B cell (primary cell): ENCODE measurements around the gene GHR. TPM values are rescaled to one million over a fixed set of nuclear protein-coding genes. Genes with fewer than 3 reads are reported as not detected.
A peak's percentile ranks its signal among the peaks of the same experiment; 100 is the strongest.

Experiments
- ATAC-seq: fragments of 200-7000 bp; cut with Tn5 transposase; one replicate; pipeline ENCODE4 v1.10.0; 2021; ENCODE audit warnings: low read depth, mild to moderate bottlenecking, moderate number of reproducible peaks, moderate library complexity
- CTCF ChIA-PET: fragments of 350-600 bp; sonication (Branson Sonifier 250); formaldehyde crosslinking; loops from one replicate; lab custom pipeline; 2021; ENCODE audit warnings: antibody characterized with exemption, inconsistent platforms; lab: Charles Lee
- POLR2A ChIA-PET: fragments of 350-600 bp; sonication (Branson Sonifier 250); formaldehyde crosslinking; loops from one replicate; lab custom pipeline; 2021; ENCODE audit warnings: antibody characterized with exemption; lab: Charles Lee
- DNase-seq: peaks from one replicate; pipeline ENCODE4 v3.0.0; 2013
- H2AFZ ChIP-seq: 2 replicates; pipeline ENCODE4 v1.6.1; 2012; ENCODE audit warnings: mild to moderate bottlenecking, low read depth, low read length; ENCODE audit not compliant: insufficient read depth, poor library complexity, severe bottlenecking
- H3K27ac ChIP-seq, 2 donors: 1 replicate in 1 of 2; 2 replicates in 1 of 2; pipeline ENCODE4 v1.5.1; 2012 to 2013; ENCODE audit warnings: low read length in 2 of 2, mild to moderate bottlenecking in 2 of 2, moderate library complexity in 1 of 2
- H3K27me3 ChIP-seq, 4 experiments: fragments of 200-600 bp in 1 of 4; sonication (generic) in 1 of 4; replicated peaks in 1 of 4; 1 replicate in 2 of 4; 2 replicates in 2 of 4; pipeline versions ENCODE4 v1.6.1 to v1.7.0; 2013 to 2016; ENCODE audit warnings: low read length in 3 of 4, mild to moderate bottlenecking in 2 of 4, mixed read lengths in 1 of 4, moderate library complexity in 1 of 4; ENCODE audit not compliant: insufficient read depth in 4 of 4, control insufficient read depth in 3 of 4; ENCODE audit errors: control extremely low read depth in 1 of 4
- H3K36me3 ChIP-seq, 2 experiments: replicated peaks in 1 of 2; 1 replicate in 1 of 2; 2 replicates in 1 of 2; pipeline versions ENCODE4 v1.6.1 to v1.7.1; 2013; ENCODE audit warnings: low read length in 1 of 2; ENCODE audit not compliant: insufficient read depth in 2 of 2, control insufficient read depth in 1 of 2; ENCODE audit errors: control extremely low read depth in 1 of 2, extremely low read depth in 1 of 2
- H3K4me1 ChIP-seq, 2 donors: fragments of 200-600 bp in 1 of 2; sonication (generic) in 1 of 2; 1 replicate in 1 of 2; 2 replicates in 1 of 2; pipeline versions ENCODE4 v1.5.1 to v1.6.1; 2013 to 2017; ENCODE audit warnings: low read length in 2 of 2; ENCODE audit not compliant: control insufficient read depth in 2 of 2, insufficient read depth in 2 of 2
- H3K4me2 ChIP-seq: replicated peaks from 2 replicates; pipeline ENCODE3; 2012; ENCODE audit warnings: mild to moderate bottlenecking, low read depth, low read length; ENCODE audit not compliant: poor library complexity, severe bottlenecking
- H3K4me3 ChIP-seq, 5 experiments: fragments of 200-600 bp in 1 of 5; sonication (generic) in 1 of 5; 1 replicate in 3 of 5; 2 replicates in 2 of 5; pipeline versions ENCODE4 v1.5.1 to v1.7.0; 2011 to 2016; ENCODE audit warnings: low read length in 4 of 5, mild to moderate bottlenecking in 4 of 5, low read depth in 2 of 5, control low read depth in 1 of 5, moderate library complexity in 1 of 5; ENCODE audit not compliant: insufficient read depth in 1 of 5; ENCODE audit errors: control extremely low read depth in 1 of 5, extremely low read depth in 1 of 5
- H3K79me2 ChIP-seq: fragments of 200-600 bp; sonication (generic); one replicate; pipeline ENCODE4 v1.6.0; 2016; ENCODE audit warnings: low read length; ENCODE audit not compliant: control insufficient read depth, insufficient read depth
- H3K9ac ChIP-seq: fragments of 200-600 bp; sonication (generic); 2 replicates; pipeline ENCODE4 v1.6.1; 2017; ENCODE audit warnings: mild to moderate bottlenecking, low read length, moderate library complexity
- H3K9me3 ChIP-seq, 3 donors: one replicate each; pipeline versions ENCODE4 v1.6.1 to v1.7.1; 2013; ENCODE audit warnings: low read length in 2 of 3; ENCODE audit not compliant: control insufficient read depth in 2 of 3, insufficient read depth in 1 of 3; ENCODE audit errors: control extremely low read depth in 1 of 3
- H4K20me1 ChIP-seq: 2 replicates; pipeline ENCODE4 v1.6.0; 2012; ENCODE audit warnings: mild to moderate bottlenecking, low read length; ENCODE audit not compliant: insufficient read depth, control insufficient read depth, poor library complexity, severe bottlenecking
- H3K27ac Mint-ChIP-seq: one replicate; pipeline ENCODE4 v1.8.0; 2021; ENCODE audit warnings: mixed read lengths
- H3K27me3 Mint-ChIP-seq: one replicate; pipeline ENCODE4 v1.8.0; 2021; ENCODE audit warnings: mixed read lengths
- H3K4me1 Mint-ChIP-seq: one replicate; pipeline ENCODE4 v1.8.0; 2021; ENCODE audit warnings: mixed read lengths
- H3K4me3 Mint-ChIP-seq: one replicate; pipeline ENCODE4 v1.8.0; 2021; ENCODE audit warnings: mixed read lengths
- H3K9me3 Mint-ChIP-seq: one replicate; pipeline ENCODE4 v1.8.0; 2022; ENCODE audit warnings: mixed read lengths; ENCODE audit not compliant: insufficient read depth
- EZH2 ChIP-seq: IDR thresholded peaks from 2 replicates; pipeline ENCODE4 v1.6.1; 2012; ENCODE audit warnings: borderline replicate concordance, low read depth, mild to moderate bottlenecking, moderate library complexity, low read length; ENCODE audit not compliant: insufficient read depth, poor library complexity, severe bottlenecking
- WGBS: methylation state at CpG from one replicate; pipeline ENCODE4 v1.1.5; 2013; ENCODE audit warnings: missing lambda C conversion rate; ENCODE audit not compliant: insufficient coverage; 5-methylcytosine and 5-hydroxymethylcytosine counted together
- intact Hi-C: fragments of 100-400 bp; cut with micrococcal nuclease; formaldehyde crosslinking; loops from one replicate; pipeline ENCODE4 v1.10.0; 2022
- polyA plus RNA-seq: library from polyadenylated mRNA; depleted of rRNA; stranded (reverse); fragments of >200 nt; gene quantifications from 2 replicates; pipeline ENCODE4 v1.2.3, GENCODE V29; 2012
- total RNA-seq, 2 donors: library from RNA; stranded (reverse); fragments of 120-200 nt in 1 of 2; gene quantifications; 1 replicate in 1 of 2; 2 replicates in 1 of 2; pipeline versions ENCODE4 v1.2.3 to v1.2.4, GENCODE V29; 2013 to 2022
- TF ChIP-seq, protein P1 (sequence below): fragments of 200-600 bp; IDR thresholded peaks from one replicate; pipeline ENCODE4 v1.8.0; 2022; ENCODE audit warnings: antibody characterized with exemption, mild to moderate bottlenecking

The GHR gene
- total and polyA plus RNA-seq, 2 donors (not counting 1 experiment from before 2014, with no cell fraction given) = not detected

- H3K36me3 ChIP-seq = no peaks in the 10 kb centered on the region
- peak; percentile 19 for DNase-seq
- H3K27ac ChIP-seq = no peak overlapping the region
- no peak overlapping the region for H3K9ac ChIP-seq
- no peak overlapping the region for H2AFZ ChIP-seq
- no peaks in the 10 kb centered on the region for H3K9me3 Mint-ChIP-seq
- H3K27me3 ChIP-seq = no peaks in the 10 kb centered on the region
- no peaks in the 10 kb centered on the region for H3K4me1 ChIP-seq
- no peak overlapping the region for H3K4me3 ChIP-seq
- H3K27me3 Mint-ChIP-seq = peaks cover 11% of the 10 kb centered on the region
- H3K27ac Mint-ChIP-seq = no peak overlapping the region
- ChIA-PET POLR2A (no interaction called here), CTCF (interaction anchor here (0.6 to 2.1 kb wide), 13 partner anchors 10 to 165 kb away, joined by 3 to 15 read pairs (median 3); no protein-coding TSS in a partner anchor)
- WGBS = no CpG with 5 or more reads among the region's 2 CpGs
- H3K4me1 Mint-ChIP-seq = peaks cover 2% of the 10 kb centered on the region
- H3K4me3 Mint-ChIP-seq = no peak overlapping the region
- H4K20me1 ChIP-seq = no peaks in the 10 kb centered on the region
- no peak for ATAC-seq
- intact Hi-C loops = loop anchor here (1.0 kb wide), 1 partner anchor 121 kb away; no protein-coding TSS in a partner anchor
- TF ChIP-seq, protein P1, sequence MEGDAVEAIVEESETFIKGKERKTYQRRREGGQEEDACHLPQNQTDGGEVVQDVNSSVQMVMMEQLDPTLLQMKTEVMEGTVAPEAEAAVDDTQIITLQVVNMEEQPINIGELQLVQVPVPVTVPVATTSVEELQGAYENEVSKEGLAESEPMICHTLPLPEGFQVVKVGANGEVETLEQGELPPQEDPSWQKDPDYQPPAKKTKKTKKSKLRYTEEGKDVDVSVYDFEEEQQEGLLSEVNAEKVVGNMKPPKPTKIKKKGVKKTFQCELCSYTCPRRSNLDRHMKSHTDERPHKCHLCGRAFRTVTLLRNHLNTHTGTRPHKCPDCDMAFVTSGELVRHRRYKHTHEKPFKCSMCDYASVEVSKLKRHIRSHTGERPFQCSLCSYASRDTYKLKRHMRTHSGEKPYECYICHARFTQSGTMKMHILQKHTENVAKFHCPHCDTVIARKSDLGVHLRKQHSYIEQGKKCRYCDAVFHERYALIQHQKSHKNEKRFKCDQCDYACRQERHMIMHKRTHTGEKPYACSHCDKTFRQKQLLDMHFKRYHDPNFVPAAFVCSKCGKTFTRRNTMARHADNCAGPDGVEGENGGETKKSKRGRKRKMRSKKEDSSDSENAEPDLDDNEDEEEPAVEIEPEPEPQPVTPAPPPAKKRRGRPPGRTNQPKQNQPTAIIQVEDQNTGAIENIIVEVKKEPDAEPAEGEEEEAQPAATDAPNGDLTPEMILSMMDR = peak; percentile 27
- no peak for TF ChIP-seq EZH2
- no peaks in the 10 kb centered on the region for H3K79me2 ChIP-seq
- no peak overlapping the region for H3K4me2 ChIP-seq
- H3K9me3 ChIP-seq = no peaks in the 10 kb centered on the region
Measured at GRCh38 chr5:42636425-42636824, 213.2 kb downstream of the GHR start.

DNA sequence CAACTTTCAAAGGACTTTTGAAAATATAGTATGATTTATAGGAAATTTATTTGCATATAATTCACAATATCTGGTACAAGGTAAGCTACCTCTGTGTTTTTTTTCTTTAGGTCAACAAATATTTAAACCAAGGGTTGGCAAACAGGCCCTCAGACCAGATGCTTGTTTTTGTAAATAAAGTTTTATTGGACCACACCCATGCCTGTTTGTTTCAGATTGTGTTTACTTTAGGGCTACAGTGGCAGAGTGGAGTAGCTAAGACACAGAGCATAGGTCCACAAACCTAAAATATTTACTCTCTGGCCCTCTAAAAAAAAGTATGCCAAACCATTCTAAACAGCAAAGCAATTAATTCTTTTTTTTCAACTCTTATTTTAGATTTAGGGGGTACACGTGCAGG lies 213.7 kb downstream of the GHR start:
- intact Hi-C loops = loop anchor here (1.0 kb wide), 1 partner anchor 122 kb away; no protein-coding TSS in a partner anchor
- Histone ChIP-seq H3K9me3 (no peaks in the 10 kb centered on the region), H3K79me2 (no peaks in the 10 kb centered on the region), H3K4me3 (no peak overlapping the region), H3K9ac (no peak overlapping the region), H3K27ac (no peak overlapping the region), H3K4me2 (no peak overlapping the region), H3K36me3 (no peaks in the 10 kb centered on the region), H3K27me3 (peaks cover 0 to 3% (median under 1%) of the 10 kb centered on the region in 4 experiments), H4K20me1 (no peaks in the 10 kb centered on the region), H2AFZ (no peak overlapping the region), H3K4me1 (no peaks in the 10 kb centered on the region)
- Mint-ChIP-seq H3K4me3 (no peak overlapping the region), H3K27me3 (peaks cover 14% of the 10 kb centered on the region), H3K27ac (no peak overlapping the region), H3K9me3 (no peaks in the 10 kb centered on the region), H3K4me1 (peaks cover 2% of the 10 kb centered on the region)
- CTCF ChIA-PET = interaction anchor here (0.8 to 2.1 kb wide), 8 partner anchors 10 to 122 kb away, joined by 3 to 15 read pairs (median 4); no protein-coding TSS in a partner anchor
- POLR2A ChIA-PET = no interaction called here
- no CpG with 5 or more reads among the region's 1 CpG for WGBS
- TF ChIP-seq EZH2 = no peak
- TF ChIP-seq, protein P1 = no peak
- ATAC-seq (no peak), DNase-seq (no peak)
